PFSK-1 (cell line): ENCODE data around the gene USF3.

Source experiments
- FOXP2 ChIP-seq: optimal IDR thresholded peaks from 2 replicates; pipeline ENCODE3; 2011; ENCODE audit warnings: borderline replicate concordance, control low read depth, inconsistent platforms; ENCODE audit not compliant: insufficient read depth; ENCODE audit errors: extremely low read length, extremely low read depth
- POLR2AphosphoS5 ChIP-seq: IDR thresholded peaks from 2 replicates; pipeline ENCODE4 v1.6.1; 2012; ENCODE audit warnings: low read depth, mild to moderate bottlenecking, control low read depth, low read length, moderate library complexity
- SIN3A ChIP-seq: IDR thresholded peaks from 2 replicates; pipeline ENCODE4 v1.6.1; 2012; ENCODE audit warnings: mild to moderate bottlenecking, low read length, moderate library complexity, borderline replicate concordance; ENCODE audit not compliant: insufficient read depth
- TF ChIP-seq, protein P1 (sequence below), 2 experiments: IDR thresholded peaks; 2 replicates each; pipeline versions ENCODE4 v1.6.1 to v1.8.0; 2011 to 2012; ENCODE audit warnings: low read depth in 2 of 2, low read length in 2 of 2, control low read depth in 1 of 2, inconsistent platforms in 1 of 2, mild to moderate bottlenecking in 1 of 2, moderate library complexity in 1 of 2; ENCODE audit not compliant: insufficient read depth in 1 of 2

DNA sequence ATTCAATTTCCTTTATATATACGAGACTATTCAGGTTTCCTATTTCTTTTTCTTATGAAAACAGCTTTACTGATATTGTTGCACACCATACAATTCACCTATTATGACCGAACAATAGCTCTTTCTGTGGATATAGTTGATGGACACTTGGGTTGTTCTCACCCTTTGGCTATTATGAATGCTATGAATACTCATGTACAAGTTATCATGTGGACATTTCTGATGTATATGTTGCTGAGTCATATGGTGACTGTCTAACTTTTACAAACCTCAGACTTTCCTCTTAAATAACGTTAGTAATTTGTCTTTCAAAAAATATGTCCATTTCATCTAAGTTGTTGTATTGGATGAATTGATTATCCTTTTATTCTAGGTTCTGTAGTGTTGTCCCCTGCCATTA is 15.7 kb upstream of the USF3 start:
- TF ChIP-seq SIN3A (no peak), POLR2AphosphoS5 (no peak), FOXP2 (no peak)
- TF ChIP-seq, protein P1, sequence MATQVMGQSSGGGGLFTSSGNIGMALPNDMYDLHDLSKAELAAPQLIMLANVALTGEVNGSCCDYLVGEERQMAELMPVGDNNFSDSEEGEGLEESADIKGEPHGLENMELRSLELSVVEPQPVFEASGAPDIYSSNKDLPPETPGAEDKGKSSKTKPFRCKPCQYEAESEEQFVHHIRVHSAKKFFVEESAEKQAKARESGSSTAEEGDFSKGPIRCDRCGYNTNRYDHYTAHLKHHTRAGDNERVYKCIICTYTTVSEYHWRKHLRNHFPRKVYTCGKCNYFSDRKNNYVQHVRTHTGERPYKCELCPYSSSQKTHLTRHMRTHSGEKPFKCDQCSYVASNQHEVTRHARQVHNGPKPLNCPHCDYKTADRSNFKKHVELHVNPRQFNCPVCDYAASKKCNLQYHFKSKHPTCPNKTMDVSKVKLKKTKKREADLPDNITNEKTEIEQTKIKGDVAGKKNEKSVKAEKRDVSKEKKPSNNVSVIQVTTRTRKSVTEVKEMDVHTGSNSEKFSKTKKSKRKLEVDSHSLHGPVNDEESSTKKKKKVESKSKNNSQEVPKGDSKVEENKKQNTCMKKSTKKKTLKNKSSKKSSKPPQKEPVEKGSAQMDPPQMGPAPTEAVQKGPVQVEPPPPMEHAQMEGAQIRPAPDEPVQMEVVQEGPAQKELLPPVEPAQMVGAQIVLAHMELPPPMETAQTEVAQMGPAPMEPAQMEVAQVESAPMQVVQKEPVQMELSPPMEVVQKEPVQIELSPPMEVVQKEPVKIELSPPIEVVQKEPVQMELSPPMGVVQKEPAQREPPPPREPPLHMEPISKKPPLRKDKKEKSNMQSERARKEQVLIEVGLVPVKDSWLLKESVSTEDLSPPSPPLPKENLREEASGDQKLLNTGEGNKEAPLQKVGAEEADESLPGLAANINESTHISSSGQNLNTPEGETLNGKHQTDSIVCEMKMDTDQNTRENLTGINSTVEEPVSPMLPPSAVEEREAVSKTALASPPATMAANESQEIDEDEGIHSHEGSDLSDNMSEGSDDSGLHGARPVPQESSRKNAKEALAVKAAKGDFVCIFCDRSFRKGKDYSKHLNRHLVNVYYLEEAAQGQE (IDR thresholded peaks at IDR 0.05; ENCODE audit: insufficient read depth in 1 of 2, low read depth in 2 of 2, low read length in 2 of 2): no peak
